Spinal cord (tissue), 10 donors: ENCODE results near the gene NEK2. TPM values are rescaled to one million over a fixed set of nuclear protein-coding genes. Genes with fewer than 3 reads are reported as not detected.
"Not testable (repeated sequence)": the region's sequence is repeated elsewhere in the genome, so short reads cannot be mapped to it uniquely, and the experiment has no call there.

ENCODE experiments used
- DNase-seq, 6 donors: peaks; one replicate each; pipeline versions ENCODE4 v3.0.0 to v3.0.0-alpha.2; 2013 to 2015; ENCODE audit warnings: low spot score in 6 of 6, low read depth in 4 of 6
- H3K27ac ChIP-seq: one replicate; pipeline ENCODE4 v1.5.1; 2013; ENCODE audit warnings: low read depth, low read length, control low read depth
- H3K27me3 ChIP-seq: one replicate; pipeline ENCODE4 v1.6.1; 2013; ENCODE audit warnings: low read length; ENCODE audit not compliant: control insufficient read depth, insufficient read depth
- H3K36me3 ChIP-seq: one replicate; pipeline ENCODE4 v1.6.1; 2013; ENCODE audit warnings: low read length; ENCODE audit not compliant: control insufficient read depth, insufficient read depth
- H3K4me1 ChIP-seq: one replicate; pipeline ENCODE4 v1.6.1; 2013; ENCODE audit warnings: low read length; ENCODE audit not compliant: control insufficient read depth, insufficient read depth
- H3K4me3 ChIP-seq: one replicate; pipeline ENCODE4 v1.5.1; 2013; ENCODE audit warnings: low read depth, low read length, control low read depth
- H3K9me3 ChIP-seq: one replicate; pipeline ENCODE4 v1.6.1; 2013; ENCODE audit warnings: low read length; ENCODE audit not compliant: control insufficient read depth, insufficient read depth
- WGBS: methylation state at CpG from one replicate; pipeline ENCODE4 v1.1.5; 2013; ENCODE audit warnings: missing lambda C conversion rate; ENCODE audit not compliant: insufficient coverage; 5-methylcytosine and 5-hydroxymethylcytosine counted together
- polyA plus RNA-seq, 2 donors: library from polyadenylated mRNA; unstranded; fragments of 120-200 nt; gene quantifications; one replicate each; pipeline ENCODE4 v1.2.1, GENCODE V29; 2013; ENCODE audit not compliant: insufficient read length in 2 of 2
- total RNA-seq, 2 donors: library from RNA; depleted of rRNA in 1 of 2; stranded (reverse); fragments of 120-200 nt in 1 of 2; fragments of >200 nt in 1 of 2; gene quantifications; one replicate each; pipeline versions ENCODE4 v1.2.3 to v1.2.4, GENCODE V29; 2013 to 2014
- donor health status: healthy.

Gene NEK2
- total and polyA plus RNA-seq, 4 donors = 6.9 to 10.2 (median 8.2) TPM

- Histone ChIP-seq H3K27me3 (no peaks in the 10 kb centered on the region), H3K4me3 (no peak overlapping the region), H3K36me3 (no peaks in the 10 kb centered on the region), H3K4me1 (peaks cover 8% of the 10 kb centered on the region), H3K27ac (no peak overlapping the region), H3K9me3 (no peaks in the 10 kb centered on the region)
- 64% methylated on average over 6 of the region's 9 CpGs for WGBS
- no peak for DNase-seq
Observed at GRCh38 chr1:211653959-211654496, 21.4 kb downstream of the NEK2 start.

GRCh38 chr1:211653293-211653692 lies 22.1 kb downstream of the NEK2 start:
- Histone ChIP-seq H3K4me3 (no peak overlapping the region), H3K36me3 (no peaks in the 10 kb centered on the region), H3K4me1 (peaks cover 8% of the 10 kb centered on the region), H3K9me3 (no peaks in the 10 kb centered on the region), H3K27ac (no peak overlapping the region), H3K27me3 (no peaks in the 10 kb centered on the region)
- WGBS = 95% methylated on average over 4 of the region's 4 CpGs
- no peak for DNase-seq

DNA sequence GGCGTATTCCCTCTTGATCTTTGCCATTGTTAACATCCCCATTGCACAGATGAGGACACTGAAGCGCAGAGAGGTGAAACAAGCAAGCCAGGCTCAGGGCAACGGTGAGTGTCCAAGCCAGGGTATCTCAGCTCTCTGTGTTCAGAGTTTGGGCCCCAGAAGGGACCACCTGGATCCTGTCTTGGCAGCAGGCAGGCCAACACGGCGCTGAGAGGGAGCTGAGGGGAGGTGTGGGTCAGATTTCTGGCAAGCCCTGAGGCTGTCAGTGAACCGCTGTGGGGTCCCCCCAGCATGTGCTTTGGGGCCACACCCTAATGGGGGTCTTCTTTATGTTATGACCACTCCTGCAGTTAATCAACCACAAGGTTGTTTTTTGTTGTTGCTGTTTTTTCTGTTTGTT lies 23.1 kb downstream of the NEK2 start:
- Histone ChIP-seq H3K36me3 (no peaks in the 10 kb centered on the region), H3K4me3 (no peak overlapping the region), H3K4me1 (peaks cover 8% of the 10 kb centered on the region), H3K27me3 (no peaks in the 10 kb centered on the region), H3K9me3 (no peaks in the 10 kb centered on the region), H3K27ac (no peak overlapping the region)
- DNase-seq = no peak
- WGBS = 96% methylated on average over 5 of the region's 6 CpGs

GRCh38 chr1:211650904-211651303 lies 24.5 kb downstream of the NEK2 start:
- Histone ChIP-seq H3K27me3 (no peaks in the 10 kb centered on the region), H3K4me1 (peaks cover 8% of the 10 kb centered on the region), H3K36me3 (no peaks in the 10 kb centered on the region), H3K9me3 (no peaks in the 10 kb centered on the region), H3K4me3 (no peak overlapping the region), H3K27ac (no peak overlapping the region)
- 91% methylated on average over 7 of the region's 7 CpGs for WGBS
- no peak for DNase-seq

DNA sequence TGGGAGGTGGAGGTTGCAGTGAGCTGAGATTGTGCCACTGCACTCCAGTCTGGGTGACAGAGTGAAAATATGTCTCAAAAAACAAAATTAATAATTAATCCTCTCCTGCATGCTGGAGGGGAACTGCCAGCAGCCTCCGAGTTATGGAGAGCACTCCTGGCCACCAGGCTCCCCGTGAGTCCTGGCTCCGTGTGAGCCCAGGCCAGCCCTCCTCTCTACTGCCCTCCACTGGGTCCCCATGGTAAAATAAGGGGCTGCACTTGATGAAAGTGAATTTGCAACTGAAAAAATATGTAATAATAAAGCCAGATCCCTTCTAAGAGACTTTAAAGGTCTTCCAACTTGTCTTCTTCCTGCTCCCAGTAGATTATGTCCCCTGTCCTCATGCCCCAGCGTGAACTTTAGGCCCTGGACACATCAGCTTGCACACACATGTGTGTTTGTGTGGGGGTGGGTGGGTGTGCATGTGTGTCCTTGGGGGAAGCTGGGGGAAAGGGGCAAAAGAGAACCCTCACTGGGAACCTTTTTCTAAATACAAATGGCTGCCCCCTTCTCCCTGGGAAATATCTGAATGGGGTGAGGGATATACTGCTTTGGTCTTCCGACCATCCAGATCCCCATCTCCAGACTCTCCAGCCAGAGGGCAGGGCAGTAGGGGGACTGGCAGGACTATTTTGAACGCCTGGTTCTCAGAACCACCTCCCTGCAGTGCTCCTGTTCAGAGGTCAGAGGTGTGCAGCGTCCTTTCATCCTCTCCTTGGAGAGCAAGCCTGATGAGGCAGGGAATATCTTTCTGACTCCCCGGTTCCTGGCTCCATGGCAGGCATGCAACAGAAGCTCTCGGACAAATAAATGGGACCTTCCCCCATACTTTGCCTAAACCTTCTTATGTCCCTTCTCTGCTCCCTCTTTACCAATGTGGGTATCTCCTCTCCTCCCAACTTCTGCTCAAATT lies 26.2 kb downstream of the NEK2 start:
- Histone ChIP-seq H3K36me3 (no peaks in the 10 kb centered on the region), H3K27me3 (no peaks in the 10 kb centered on the region), H3K27ac (no peak overlapping the region), H3K4me1 (no peaks in the 10 kb centered on the region), H3K9me3 (no peaks in the 10 kb centered on the region), H3K4me3 (no peak overlapping the region)
- WGBS = 76% methylated on average over 4 of the region's 9 CpGs
- peak in 2 of 6 donors; percentile 25 to 28 for DNase-seq

DNA sequence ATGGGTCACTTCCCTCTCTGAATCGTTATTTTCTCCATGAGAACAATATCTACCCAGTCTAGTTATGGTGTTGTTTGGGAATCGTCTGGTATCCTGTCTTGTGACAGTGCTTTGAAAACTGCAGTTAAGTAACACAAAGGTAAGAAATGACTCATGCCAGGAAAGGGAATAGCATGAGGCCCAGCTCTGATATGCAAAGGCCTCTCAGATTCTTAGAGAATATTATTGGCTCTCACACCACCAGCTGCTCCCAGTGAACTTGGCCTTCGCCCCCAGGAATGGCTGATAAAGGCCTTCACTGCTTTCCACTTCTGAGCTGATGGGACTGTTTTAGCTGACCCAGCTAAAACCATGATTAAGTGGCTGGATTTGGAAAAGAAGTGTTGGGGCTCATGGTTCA lies 27.1 kb downstream of the NEK2 start:
- 100% methylated on average over 1 of the region's 3 CpGs for WGBS
- H3K4me3 ChIP-seq = no peak overlapping the region
- H3K36me3 ChIP-seq = no peaks in the 10 kb centered on the region
- no peak overlapping the region for H3K27ac ChIP-seq
- peaks cover 8% of the 10 kb centered on the region for H3K4me1 ChIP-seq
- no peaks in the 10 kb centered on the region for H3K9me3 ChIP-seq
- no peak for DNase-seq
- H3K27me3 ChIP-seq = no peaks in the 10 kb centered on the region

GRCh38 chr1:211647711-211648121 lies 27.7 kb downstream of the NEK2 start:
- H3K36me3 ChIP-seq = no peaks in the 10 kb centered on the region
- H3K4me3 ChIP-seq = no peak overlapping the region
- H3K4me1 ChIP-seq = peaks cover 11% of the 10 kb centered on the region
- DNase-seq = no peak
- 94% methylated on average over 4 of the region's 4 CpGs for WGBS
- H3K27ac ChIP-seq = no peak overlapping the region
- H3K27me3 ChIP-seq = no peaks in the 10 kb centered on the region
- no peaks in the 10 kb centered on the region for H3K9me3 ChIP-seq

DNA sequence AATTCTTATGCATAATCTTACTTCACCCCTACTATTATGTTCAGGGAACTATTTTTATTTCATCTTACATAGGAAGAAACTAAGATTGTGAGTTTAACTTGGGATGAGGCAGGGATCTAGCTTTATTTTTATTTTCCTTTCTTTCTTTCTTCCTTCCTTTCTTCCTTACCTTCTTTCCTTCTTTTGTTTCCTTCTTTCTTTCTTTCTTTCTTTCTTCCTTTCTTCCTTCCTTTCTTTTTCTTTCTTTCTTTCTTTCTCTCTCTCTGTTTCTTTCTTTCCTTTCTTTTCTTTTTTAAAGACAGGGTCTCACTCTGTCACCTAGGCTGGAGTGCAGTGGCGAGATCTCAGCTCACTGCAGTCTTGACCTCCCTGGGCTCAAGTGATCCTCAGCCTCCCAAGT lies 28.9 kb downstream of the NEK2 start:
- no peak for DNase-seq
- no peak overlapping the region for H3K27ac ChIP-seq
- H3K4me3 ChIP-seq = no peak overlapping the region
- peaks cover 11% of the 10 kb centered on the region for H3K4me1 ChIP-seq
- no peaks in the 10 kb centered on the region for H3K36me3 ChIP-seq
- no peaks in the 10 kb centered on the region for H3K9me3 ChIP-seq
- WGBS = no CpG with 5 or more reads among the region's 1 CpG
- H3K27me3 ChIP-seq = no peaks in the 10 kb centered on the region

- H3K4me1 ChIP-seq = peaks cover 11% of the 10 kb centered on the region
- H3K9me3 ChIP-seq, DNase-seq, H3K27me3 ChIP-seq, H3K36me3 ChIP-seq, H3K4me3 ChIP-seq, H3K27ac ChIP-seq: not testable (repeated sequence)
- 87% methylated on average over 3 of the region's 5 CpGs for WGBS
Observed at GRCh38 chr1:211645601-211646000, 29.8 kb downstream of the NEK2 start.

- H3K27ac ChIP-seq = no peak overlapping the region
- no peak for DNase-seq
- no peak overlapping the region for H3K4me3 ChIP-seq
- no peaks in the 10 kb centered on the region for H3K36me3 ChIP-seq
- no peaks in the 10 kb centered on the region for H3K27me3 ChIP-seq
- WGBS = no CpG with 5 or more reads among the region's 2 CpGs
- H3K4me1 ChIP-seq = peaks cover 11% of the 10 kb centered on the region
- H3K9me3 ChIP-seq = no peaks in the 10 kb centered on the region
Observed at GRCh38 chr1:211644653-211645052, 30.8 kb downstream of the NEK2 start.
